Measurements from ENCODE around the gene DSCAML1.

- TF ChIP-seq CTCF (IDR thresholded peaks at IDR 0.05) (no peak), POLR2A (IDR thresholded peaks at IDR 0.05) (no peak)
Measured at GRCh38 chr11:117572129-117572528, 224.9 kb downstream of the DSCAML1 start.

Measured in uterus (tissue), 2 donors.